ENCODE measurements around the gene AANAT.

- TF ChIP-seq, protein P1, sequence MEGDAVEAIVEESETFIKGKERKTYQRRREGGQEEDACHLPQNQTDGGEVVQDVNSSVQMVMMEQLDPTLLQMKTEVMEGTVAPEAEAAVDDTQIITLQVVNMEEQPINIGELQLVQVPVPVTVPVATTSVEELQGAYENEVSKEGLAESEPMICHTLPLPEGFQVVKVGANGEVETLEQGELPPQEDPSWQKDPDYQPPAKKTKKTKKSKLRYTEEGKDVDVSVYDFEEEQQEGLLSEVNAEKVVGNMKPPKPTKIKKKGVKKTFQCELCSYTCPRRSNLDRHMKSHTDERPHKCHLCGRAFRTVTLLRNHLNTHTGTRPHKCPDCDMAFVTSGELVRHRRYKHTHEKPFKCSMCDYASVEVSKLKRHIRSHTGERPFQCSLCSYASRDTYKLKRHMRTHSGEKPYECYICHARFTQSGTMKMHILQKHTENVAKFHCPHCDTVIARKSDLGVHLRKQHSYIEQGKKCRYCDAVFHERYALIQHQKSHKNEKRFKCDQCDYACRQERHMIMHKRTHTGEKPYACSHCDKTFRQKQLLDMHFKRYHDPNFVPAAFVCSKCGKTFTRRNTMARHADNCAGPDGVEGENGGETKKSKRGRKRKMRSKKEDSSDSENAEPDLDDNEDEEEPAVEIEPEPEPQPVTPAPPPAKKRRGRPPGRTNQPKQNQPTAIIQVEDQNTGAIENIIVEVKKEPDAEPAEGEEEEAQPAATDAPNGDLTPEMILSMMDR (IDR thresholded peaks at IDR 0.05), result peak in 2 of 6 experiments; percentile 14 to 29
- no peak for TF ChIP-seq POLR2A (IDR thresholded peaks at IDR 0.05)
Measured at GRCh38 chr17:76432712-76433336, 34.6 kb upstream of the AANAT start.

Measured in adrenal gland (tissue), 5 donors.